HepG2 (cell line): ENCODE measurements around the gene IL6ST. TPM values are rescaled to one million over a fixed set of nuclear protein-coding genes. Genes with fewer than 3 reads are reported as not detected.

Experiments
- ARID3A ChIP-seq: IDR thresholded peaks from 2 replicates; pipeline ENCODE4 v1.6.1; 2012; ENCODE audit warnings: low read depth, low read length, improper control_type of control experiment
- CTCF ChIP-seq: sonication (generic); formaldehyde crosslinking; IDR thresholded peaks from 2 replicates; pipeline ENCODE4 v1.5.0; 2020; ENCODE audit warnings: mild to moderate bottlenecking, missing genetic modification reagents, moderate library complexity
- FOSL2 ChIP-seq: sonication (generic); formaldehyde crosslinking; IDR thresholded peaks from 2 replicates; pipeline ENCODE4 v1.4.0; 2020; ENCODE audit warnings: missing genetic modification reagents
- HNRNPH1 ChIP-seq: fragments of 200-400 bp; formaldehyde crosslinking; optimal IDR thresholded peaks from 2 replicates; pipeline ENCODE3; 2017; ENCODE audit warnings: mild to moderate bottlenecking, low read depth, low read length
- IRF2 ChIP-seq: IDR thresholded peaks from 2 replicates; pipeline ENCODE4 v1.6.1; 2018; ENCODE audit warnings: missing genetic modification reagents, missing compliant biosample characterization
- MED1 ChIP-seq: sonication (generic); formaldehyde crosslinking; IDR thresholded peaks from 2 replicates; pipeline ENCODE4 v1.4.0; 2020; ENCODE audit warnings: missing genetic modification reagents
- MIER2 ChIP-seq: IDR thresholded peaks from 2 replicates; pipeline ENCODE4 v1.6.1; 2016; ENCODE audit warnings: missing biosample characterization, missing genetic modification reagents
- RARA ChIP-seq: IDR thresholded peaks from 2 replicates; pipeline ENCODE4 v1.6.1; 2016; ENCODE audit warnings: missing genetic modification reagents, missing compliant biosample characterization
- RBM22 ChIP-seq: fragments of 200-400 bp; formaldehyde crosslinking; optimal IDR thresholded peaks from 2 replicates; pipeline ENCODE3; 2017; ENCODE audit warnings: mild to moderate bottlenecking, low read length, moderate library complexity
- SMC3 ChIP-seq: IDR thresholded peaks from 2 replicates; pipeline ENCODE4 v1.6.1; 2011; ENCODE audit warnings: low read length, improper control_type of control experiment
- SMYD3 ChIP-seq: sonication (generic); formaldehyde crosslinking; IDR thresholded peaks from 2 replicates; pipeline ENCODE4 v1.8.1; 2023; ENCODE audit warnings: mild to moderate bottlenecking, missing genetic modification reagents
- STAG1 ChIP-seq: sonication (generic); formaldehyde crosslinking; IDR thresholded peaks from 2 replicates; pipeline ENCODE4 v1.4.0; 2020; ENCODE audit warnings: missing genetic modification reagents
- THAP8 ChIP-seq: sonication (generic); formaldehyde crosslinking; IDR thresholded peaks from 2 replicates; pipeline ENCODE4 v1.5.1; 2020; ENCODE audit warnings: missing genetic modification reagents, mild to moderate bottlenecking, borderline replicate concordance
- ZMYM4 ChIP-seq: sonication (generic); formaldehyde crosslinking; IDR thresholded peaks from 2 replicates; pipeline ENCODE4 v1.8.1; 2023; ENCODE audit warnings: mild to moderate bottlenecking, missing genetic modification reagents
- ZNF747 ChIP-seq: sonication (generic); formaldehyde crosslinking; IDR thresholded peaks from 2 replicates; pipeline ENCODE4 v1.8.1; 2023; ENCODE audit warnings: missing genetic modification reagents, mild to moderate bottlenecking, borderline replicate concordance
- ZNF775 ChIP-seq: sonication (generic); formaldehyde crosslinking; IDR thresholded peaks from 2 replicates; pipeline ENCODE4 v1.4.0; 2020; ENCODE audit warnings: missing genetic modification reagents, mild to moderate bottlenecking, moderate library complexity, borderline replicate concordance
- polyA plus RNA-seq, 8 experiments: library from polyadenylated mRNA; depleted of rRNA in 3 of 8; stranded (reverse) in 7 of 8; unstranded in 1 of 8; fragments of >200 nt; fragmentation: Illumina TruSeq in 4 of 8; extraction: Trizol in 4 of 8; gene quantifications; 2 replicates each; pipeline versions ENCODE4 v1.2.1 to v1.2.3, GENCODE V29; 2011 to 2016; ENCODE audit warnings: low read depth in 4 of 8, missing spikeins in 1 of 8, mixed read lengths in 1 of 8; ENCODE audit not compliant: insufficient read depth in 1 of 8
- total RNA-seq, 5 experiments: library from RNA; depleted of rRNA; stranded (reverse); fragments of >200 nt; fragmentation: Illumina TruSeq; extraction: Trizol; gene quantifications; 2 replicates each; pipeline ENCODE4 v1.2.3, GENCODE V29; 2016; ENCODE audit warnings: low read depth in 1 of 5

IL6ST gene
- total and polyA plus RNA-seq, 2 of the 13 experiments (the other 11 are each of a cell fraction or from before 2014, with no cell fraction given) = 66.6 to 166 TPM

- no peak for TF ChIP-seq HNRNPH1
- TF ChIP-seq SMC3 = peak; percentile 92
- TF ChIP-seq RARA (CRISPR knock-in tag) = 0 out of 2 replicates have a peak, but pooled peaks have one; percentile 11
- TF ChIP-seq MIER2 (CRISPR knock-in tag) = 0 out of 2 replicates have a peak, but pooled peaks have one; percentile 18
- no peak for TF ChIP-seq THAP8 (CRISPR knock-in tag)
- TF ChIP-seq SMYD3 = no peak
- TF ChIP-seq MED1 (CRISPR knock-in tag) = peak; percentile 45; the same call in 1 of the 2 replicates
- TF ChIP-seq FOSL2 (CRISPR knock-in tag) = 0 out of 2 replicates have a peak, but pooled peaks have one; percentile 10
- no peak for TF ChIP-seq ZNF747
- TF ChIP-seq ARID3A = peak; percentile 68
- TF ChIP-seq CTCF (CRISPR knock-in tag) = peak; percentile 85
- 0 out of 2 replicates have a peak, but pooled peaks have one; percentile 24 for TF ChIP-seq ZMYM4
- no peak for TF ChIP-seq ZNF775 (CRISPR knock-in tag)
- peak; percentile 88 for TF ChIP-seq STAG1 (CRISPR knock-in tag)
- TF ChIP-seq RBM22 = peak; percentile 66
- peak; percentile 36; the same call in 1 of the 2 replicates for TF ChIP-seq IRF2 (CRISPR knock-in tag)
These were observed 58.6 kb downstream of the IL6ST start (continued) for GRCh38 chr5:55936100-55936693.
